Astrocyte (in vitro differentiated cells and primary cell): ENCODE results near the gene MAPRE2. TPM values are rescaled to one million over a fixed set of nuclear protein-coding genes. Genes with fewer than 3 reads are reported as not detected.

ENCODE experiments used
- DNase-seq: peaks from one replicate; pipeline ENCODE4 v3.0.0-alpha.2; 2010; ENCODE audit warnings: low read depth
- FAIRE-seq: peaks from 2 replicates; lab custom pipeline; 2011; peaks lifted over from hg19 to GRCh38; lab: Jason Lieb, UNC
- H2AFZ ChIP-seq: 2 replicates; pipeline ENCODE4 v1.6.0; 2012; ENCODE audit warnings: low read depth, low read length, inconsistent platforms
- H3K27ac ChIP-seq: 2 replicates; pipeline ENCODE4 v1.5.1; 2011; ENCODE audit warnings: low read depth, low read length, inconsistent platforms
- H3K27me3 ChIP-seq: 2 replicates; pipeline ENCODE4 v1.6.0; 2011; ENCODE audit warnings: low read length, inconsistent platforms; ENCODE audit not compliant: insufficient read depth
- H3K36me3 ChIP-seq: 2 replicates; pipeline ENCODE4 v1.5.1; 2011; ENCODE audit warnings: low read length, inconsistent platforms; ENCODE audit not compliant: insufficient read depth
- H3K4me1 ChIP-seq: 2 replicates; pipeline ENCODE4 v1.5.1; 2011; ENCODE audit warnings: low read length, inconsistent platforms; ENCODE audit not compliant: insufficient read depth
- H3K4me2 ChIP-seq: 2 replicates; pipeline ENCODE4 v1.6.0; 2012; ENCODE audit warnings: low read length, inconsistent platforms
- H3K4me3 ChIP-seq: 2 replicates; pipeline ENCODE4 v1.5.1; 2011; ENCODE audit warnings: low read depth, mild to moderate bottlenecking, low read length, inconsistent platforms; ENCODE audit not compliant: insufficient read depth
- H3K79me2 ChIP-seq: 2 replicates; pipeline ENCODE4 v1.6.0; 2012; ENCODE audit warnings: mild to moderate bottlenecking, low read length, inconsistent platforms; ENCODE audit not compliant: insufficient read depth
- H3K9ac ChIP-seq: 2 replicates; pipeline ENCODE4 v1.6.0; 2012; ENCODE audit warnings: mild to moderate bottlenecking, low read length, inconsistent platforms
- H3K9me3 ChIP-seq: 2 replicates; pipeline ENCODE4 v1.5.1; 2012; ENCODE audit warnings: low read depth, mild to moderate bottlenecking, low read length, inconsistent platforms; ENCODE audit not compliant: insufficient read depth
- H4K20me1 ChIP-seq: 2 replicates; pipeline ENCODE4 v1.6.0; 2012; ENCODE audit warnings: low read length, inconsistent platforms; ENCODE audit not compliant: insufficient read depth
- H3K27ac Mint-ChIP-seq: one replicate; pipeline ENCODE4 v1.8.0; 2021; ENCODE audit warnings: mild to moderate bottlenecking, mixed read lengths; ENCODE audit not compliant: unreplicated experiment
- H3K27me3 Mint-ChIP-seq: one replicate; pipeline ENCODE4 v1.8.0; 2021; ENCODE audit warnings: low read depth, mixed read lengths; ENCODE audit not compliant: unreplicated experiment
- H3K36me3 Mint-ChIP-seq: one replicate; pipeline ENCODE4 v1.8.0; 2021; ENCODE audit warnings: low read depth, mixed read lengths; ENCODE audit not compliant: unreplicated experiment
- H3K4me1 Mint-ChIP-seq: one replicate; pipeline ENCODE4 v1.8.0; 2021; ENCODE audit warnings: low read depth, mixed read lengths; ENCODE audit not compliant: unreplicated experiment
- H3K4me3 Mint-ChIP-seq: one replicate; pipeline ENCODE4 v1.8.0; 2021; ENCODE audit warnings: mild to moderate bottlenecking, moderate library complexity, mixed read lengths; ENCODE audit not compliant: unreplicated experiment
- H3K9me3 Mint-ChIP-seq: one replicate; pipeline ENCODE4 v1.8.0; 2021; ENCODE audit warnings: mild to moderate bottlenecking, mixed read lengths; ENCODE audit not compliant: unreplicated experiment
- CTCF ChIP-seq: IDR thresholded peaks from 2 replicates; pipeline ENCODE4 v1.5.1; 2011; ENCODE audit warnings: low read depth, mild to moderate bottlenecking, inconsistent platforms, low read length, moderate library complexity; ENCODE audit not compliant: insufficient read depth
- EZH2 ChIP-seq: IDR thresholded peaks from 2 replicates; pipeline ENCODE4 v1.6.1; 2012; ENCODE audit warnings: mild to moderate bottlenecking, low read length, inconsistent platforms; ENCODE audit not compliant: insufficient read depth
- total RNA-seq: library from RNA; stranded (reverse); gene quantifications from 2 replicates; pipeline ENCODE4 v1.2.1, GENCODE V29; 2021

MAPRE2 gene
- total RNA-seq, 1 donor from 2014 or later = 33.8 TPM

GRCh38 chr18:35060122-35060815 is 19.1 kb downstream of the MAPRE2 start:
- Histone ChIP-seq H3K4me1 (no peaks in the 10 kb centered on the region), H3K27ac (no peak overlapping the region), H3K4me2 (no peak overlapping the region), H3K9ac (no peak overlapping the region), H3K27me3 (no peaks in the 10 kb centered on the region), H4K20me1 (peaks cover 19% of the 10 kb centered on the region), H2AFZ (no peak overlapping the region), H3K36me3 (no peaks in the 10 kb centered on the region), H3K4me3 (no peak overlapping the region), H3K79me2 (peaks cover 28% of the 10 kb centered on the region), H3K9me3 (no peaks in the 10 kb centered on the region)
- Mint-ChIP-seq H3K4me1 (no peaks in the 10 kb centered on the region), H3K4me3 (no peak overlapping the region), H3K27me3 (no peaks in the 10 kb centered on the region), H3K27ac (no peak overlapping the region), H3K36me3 (no peaks in the 10 kb centered on the region), H3K9me3 (no peaks in the 10 kb centered on the region)
- TF ChIP-seq CTCF = no peak
- no peak for TF ChIP-seq EZH2
- DNase-seq (no peak), FAIRE-seq (no peak)

DNA sequence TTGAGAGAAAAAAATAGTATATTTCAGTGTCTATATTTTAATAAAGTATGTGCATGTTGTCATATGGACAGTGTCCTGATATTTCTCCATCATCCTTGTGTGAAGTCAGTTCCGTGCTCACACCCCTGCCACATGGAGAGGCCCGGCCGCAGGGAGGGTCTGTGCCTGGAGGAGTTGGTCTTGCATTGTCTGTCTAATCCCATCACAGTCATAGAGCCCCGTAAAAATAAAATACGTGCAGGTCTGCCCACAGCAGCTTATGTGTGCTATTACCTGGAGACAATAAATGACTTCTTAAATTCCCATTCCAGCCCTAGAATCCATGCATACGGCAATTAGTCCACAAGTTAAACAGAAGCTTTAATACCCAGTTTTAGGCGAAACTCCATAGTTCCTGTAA is 20.1 kb downstream of the MAPRE2 start:
- Histone ChIP-seq H4K20me1 (peaks cover 19% of the 10 kb centered on the region), H3K4me1 (no peaks in the 10 kb centered on the region), H3K4me3 (no peak overlapping the region), H3K4me2 (no peak overlapping the region), H3K9ac (no peak overlapping the region), H3K36me3 (no peaks in the 10 kb centered on the region), H3K27me3 (no peaks in the 10 kb centered on the region), H2AFZ (no peak overlapping the region), H3K9me3 (no peaks in the 10 kb centered on the region), H3K27ac (no peak overlapping the region), H3K79me2 (peaks cover 26% of the 10 kb centered on the region)
- Mint-ChIP-seq H3K4me3 (no peak overlapping the region), H3K27ac (no peak overlapping the region), H3K4me1 (no peaks in the 10 kb centered on the region), H3K27me3 (no peaks in the 10 kb centered on the region), H3K9me3 (no peaks in the 10 kb centered on the region), H3K36me3 (no peaks in the 10 kb centered on the region)
- TF ChIP-seq CTCF = no peak
- no peak for TF ChIP-seq EZH2
- FAIRE-seq = no peak
- DNase-seq = no peak

DNA sequence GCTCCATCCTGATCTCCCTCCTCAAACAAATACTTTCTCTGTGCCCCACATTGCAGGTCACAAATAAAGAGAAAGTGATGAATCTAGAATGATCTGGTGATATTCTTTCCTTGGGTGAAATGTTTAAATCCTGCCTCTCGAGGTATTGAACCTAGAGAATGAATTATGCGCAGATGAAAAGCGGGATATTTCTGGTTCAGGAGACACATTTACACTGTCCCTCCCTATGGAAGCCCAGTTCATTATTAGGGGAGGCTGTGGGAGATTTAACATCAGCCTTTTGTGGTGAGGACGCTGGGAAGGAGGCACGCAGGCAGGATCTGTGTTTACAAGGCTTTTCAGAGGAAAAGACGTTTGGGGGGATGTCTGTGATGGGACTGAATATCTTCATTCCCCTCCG is 20.6 kb downstream of the MAPRE2 start:
- Mint-ChIP-seq H3K27ac (no peak overlapping the region), H3K9me3 (no peaks in the 10 kb centered on the region), H3K4me3 (no peak overlapping the region), H3K4me1 (no peaks in the 10 kb centered on the region), H3K27me3 (no peaks in the 10 kb centered on the region), H3K36me3 (no peaks in the 10 kb centered on the region)
- H3K36me3 ChIP-seq = no peaks in the 10 kb centered on the region
- TF ChIP-seq CTCF = no peak
- no peak for TF ChIP-seq EZH2
- H3K4me2 ChIP-seq = no peak overlapping the region
- no peak overlapping the region for H3K27ac ChIP-seq
- H3K4me1 ChIP-seq = no peaks in the 10 kb centered on the region
- FAIRE-seq (no peak), DNase-seq (no peak)
- no peaks in the 10 kb centered on the region for H3K27me3 ChIP-seq
- H2AFZ ChIP-seq = no peak overlapping the region
- peaks cover 19% of the 10 kb centered on the region for H4K20me1 ChIP-seq
- no peak overlapping the region for H3K4me3 ChIP-seq
- no peaks in the 10 kb centered on the region for H3K9me3 ChIP-seq
- H3K79me2 ChIP-seq = peaks cover 26% of the 10 kb centered on the region
- no peak overlapping the region for H3K9ac ChIP-seq
